NK-92 treated with Interleukin-12 subunit alpha and Interleukin-12 subunit beta, amount 100 ng/mL, for 24 hours (cell line): ENCODE results near the gene ANKRD37.

Source experiments
- DNase-seq: peaks from one replicate; lab custom pipeline; 2025; lab: John Stamatoyannopoulos, UW

ANKRD37 gene

DNA sequence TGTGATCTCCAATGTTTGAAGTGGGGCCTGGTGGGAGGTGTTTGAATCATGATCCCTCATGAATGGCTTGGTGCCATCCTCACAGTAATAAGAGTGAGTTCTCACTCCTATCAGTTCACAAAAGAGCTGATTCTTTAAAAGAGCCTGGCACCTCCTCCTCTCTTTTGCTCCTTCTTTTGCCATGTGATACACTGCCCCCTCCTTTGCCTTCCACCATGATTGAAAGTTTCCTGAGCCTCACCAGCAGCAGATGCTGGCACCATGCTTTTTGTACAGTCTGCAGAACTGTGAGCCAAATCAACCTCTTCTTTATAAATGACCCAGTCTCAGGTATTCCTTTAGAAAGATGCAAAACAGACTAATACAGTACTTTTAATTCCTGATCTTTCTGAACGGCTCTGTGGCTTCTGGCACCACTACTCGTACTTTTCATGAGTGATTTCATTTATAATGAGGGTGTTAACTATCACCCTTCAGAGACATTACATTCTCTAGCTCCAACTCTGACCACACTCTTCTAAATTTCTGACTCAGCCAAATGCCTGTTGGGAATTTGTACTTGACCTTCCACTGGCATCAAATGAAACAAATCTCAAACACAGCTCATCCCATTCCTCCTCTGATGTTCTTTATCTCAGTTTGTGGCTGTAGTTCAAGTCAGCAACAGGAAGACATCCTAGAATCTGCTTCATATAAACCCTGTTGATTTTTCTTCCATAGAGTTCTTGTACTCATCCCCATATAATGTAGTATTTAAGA, 24.9 kb downstream of the ANKRD37 start:
- no peak for DNase-seq

DNA sequence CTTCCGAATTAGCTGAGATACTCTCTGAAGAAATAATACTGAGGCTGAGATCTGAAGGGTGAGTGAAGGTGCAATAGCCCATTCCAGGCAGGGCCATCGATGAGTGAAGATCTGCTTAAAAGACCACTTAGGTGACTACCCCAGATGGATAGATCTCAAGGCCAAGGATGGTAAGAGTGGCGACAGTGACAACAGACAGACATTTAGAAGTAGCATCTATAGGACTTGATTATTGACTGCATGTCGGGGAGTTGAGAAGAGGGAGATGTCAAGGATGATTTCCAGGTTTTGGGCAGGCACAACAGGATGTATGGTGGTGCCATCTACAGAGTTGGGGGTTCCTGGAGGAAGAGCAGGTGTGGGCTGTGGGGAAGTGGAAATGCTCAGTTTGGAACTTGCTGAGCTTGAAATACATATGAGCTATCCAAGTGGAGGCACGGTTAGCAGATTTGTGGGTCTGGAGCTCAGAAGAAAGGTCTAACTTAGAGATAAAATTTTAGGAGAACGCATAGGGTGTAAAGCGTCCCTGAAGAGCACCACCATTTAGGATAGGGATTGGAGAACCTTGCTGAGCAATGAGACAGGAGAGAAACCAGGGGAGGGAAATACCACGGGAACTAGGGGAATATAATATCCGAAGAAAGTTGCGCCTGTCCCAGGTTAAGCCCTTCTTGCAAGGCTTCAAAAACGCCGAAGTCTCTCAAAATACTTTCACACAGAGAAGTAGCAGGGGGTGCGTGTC, 28.4 kb downstream of the ANKRD37 start:
- DNase-seq: no peak

DNA sequence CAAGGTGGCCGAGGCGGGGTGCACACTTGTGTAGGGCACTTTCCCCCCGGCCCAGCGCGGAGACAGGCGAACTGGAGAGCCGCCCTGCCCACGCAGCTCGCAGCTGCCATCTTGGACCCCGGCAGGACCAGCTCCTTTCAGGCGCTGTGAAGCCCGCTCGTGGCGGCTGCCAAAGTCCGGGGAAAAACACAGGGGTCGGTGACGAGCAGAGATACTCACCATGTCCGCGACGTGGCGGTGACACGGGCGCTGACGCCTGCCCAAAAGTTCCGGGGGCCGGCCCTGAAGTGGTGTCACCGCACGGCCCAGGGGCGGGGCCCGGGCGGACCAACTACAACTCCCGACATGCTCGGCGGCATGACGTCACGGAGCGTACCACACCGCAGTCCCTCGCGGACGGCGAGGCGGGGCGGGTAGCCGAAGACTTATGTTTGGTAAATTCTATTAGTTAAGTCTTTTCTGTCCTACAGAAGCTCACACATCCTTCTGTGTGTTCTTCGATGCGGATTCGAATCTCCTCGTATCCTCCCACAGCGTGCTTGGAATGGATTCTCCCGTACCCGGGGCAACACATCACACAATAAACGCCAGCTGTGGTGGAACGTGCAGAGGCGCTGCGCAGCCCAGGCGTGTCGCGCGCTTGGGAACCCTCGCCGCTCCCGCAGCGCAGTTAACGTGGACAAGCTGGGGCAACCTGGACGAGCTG, 29.2 kb downstream of the ANKRD37 start, which contains the start of gene UFSP2:
TSS of gene UFSP2 (minus strand) at position 318 of the 706 bp plus-strand sequence. CDS start at position 222, 96 bp downstream.
- DNase-seq: peak; percentile 78

DNA sequence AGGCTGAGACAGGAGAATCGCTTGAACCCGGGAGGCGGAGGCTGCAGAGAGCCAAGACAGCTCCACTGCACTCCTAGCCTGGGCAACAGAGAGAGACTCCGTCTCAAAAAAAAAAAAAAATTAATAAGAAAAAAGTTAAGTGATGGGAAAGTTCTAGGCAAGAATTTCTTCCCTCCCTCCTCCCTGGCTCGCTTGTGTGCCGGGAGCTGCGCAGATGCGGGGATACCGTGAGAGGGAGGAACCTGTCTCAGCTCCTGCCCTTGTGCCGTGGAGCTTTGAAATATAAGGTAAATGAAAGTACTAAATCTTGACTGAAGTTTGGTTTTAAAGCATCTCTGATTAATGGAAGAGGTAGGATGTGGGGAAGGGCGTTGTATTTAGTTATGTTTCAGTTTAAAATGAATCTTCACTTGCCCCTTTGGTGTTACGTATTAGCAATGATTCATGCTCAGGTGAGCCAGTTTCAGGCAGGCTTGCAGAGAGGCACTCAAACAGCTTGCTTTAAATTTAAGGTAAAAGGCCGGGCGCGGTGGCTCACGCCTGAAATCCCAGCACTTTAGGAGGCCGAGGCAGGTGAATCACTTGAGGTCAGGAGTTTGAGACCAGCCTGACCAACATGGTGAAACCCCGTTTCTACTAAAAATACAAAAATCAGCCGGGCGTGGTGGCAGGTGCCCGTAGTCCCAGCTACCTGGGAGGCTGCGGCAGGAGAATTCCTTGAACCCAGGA, 30.5 kb downstream of the ANKRD37 start:
- no peak for DNase-seq

DNA sequence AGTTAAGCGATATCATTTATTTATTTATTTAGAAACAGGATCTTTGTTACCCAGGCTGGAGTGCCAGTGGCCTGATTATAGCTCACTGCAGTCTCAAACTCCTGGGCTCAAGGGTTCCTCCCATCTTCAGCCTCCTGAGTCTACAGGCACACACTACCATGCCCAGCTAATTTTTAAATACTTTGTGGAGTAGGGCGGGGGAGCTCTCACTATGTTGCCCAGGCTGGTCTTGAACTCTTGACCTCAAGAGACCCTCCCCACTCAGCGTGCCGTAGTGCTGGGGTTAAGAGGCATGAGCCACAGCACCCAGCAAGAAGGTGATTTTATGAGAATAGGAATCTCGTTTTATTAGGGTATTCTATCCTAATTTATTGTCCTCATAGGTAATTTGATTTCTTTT, 33.0 kb downstream of the ANKRD37 start:
- no peak for DNase-seq

DNA sequence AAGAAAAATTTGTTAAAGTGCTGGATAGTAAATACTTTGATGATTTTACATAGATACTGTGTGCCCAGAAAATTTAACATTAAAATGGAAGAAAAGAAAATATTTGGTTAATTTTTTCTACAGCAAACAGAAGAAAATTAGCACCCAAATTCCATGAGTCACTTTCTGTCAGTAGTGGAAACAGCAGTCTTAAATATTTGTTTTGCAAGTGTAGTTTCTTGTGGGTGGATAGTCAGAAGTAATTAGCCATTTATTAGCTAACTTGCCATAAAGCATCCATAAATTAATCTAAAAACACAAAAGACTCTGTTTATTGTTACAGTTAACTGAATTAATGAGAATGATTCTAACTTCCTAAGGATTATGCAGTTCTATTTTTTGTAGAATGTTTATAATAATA, 38.8 kb downstream of the ANKRD37 start:
- DNase-seq: no peak

DNA sequence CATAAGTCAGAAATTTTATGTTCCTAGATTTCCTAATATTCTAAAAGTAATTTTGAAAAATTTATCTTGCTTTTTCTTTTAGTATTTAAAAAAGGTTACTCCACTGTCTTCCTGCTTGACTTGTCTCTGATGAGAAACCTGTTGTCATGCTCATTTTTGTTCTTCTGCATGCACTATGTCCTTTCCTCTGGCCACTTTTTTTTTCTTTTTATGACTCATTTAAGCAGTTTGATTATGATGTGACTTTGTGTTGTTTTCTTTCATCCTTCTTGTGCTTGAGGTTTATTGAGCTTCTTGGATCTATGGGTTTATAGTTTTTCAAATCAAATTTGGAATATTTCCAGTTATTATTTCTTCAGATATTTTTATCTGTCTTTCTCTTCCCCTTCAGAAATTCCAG, 41.2 kb downstream of the ANKRD37 start:
- no peak for DNase-seq

DNA sequence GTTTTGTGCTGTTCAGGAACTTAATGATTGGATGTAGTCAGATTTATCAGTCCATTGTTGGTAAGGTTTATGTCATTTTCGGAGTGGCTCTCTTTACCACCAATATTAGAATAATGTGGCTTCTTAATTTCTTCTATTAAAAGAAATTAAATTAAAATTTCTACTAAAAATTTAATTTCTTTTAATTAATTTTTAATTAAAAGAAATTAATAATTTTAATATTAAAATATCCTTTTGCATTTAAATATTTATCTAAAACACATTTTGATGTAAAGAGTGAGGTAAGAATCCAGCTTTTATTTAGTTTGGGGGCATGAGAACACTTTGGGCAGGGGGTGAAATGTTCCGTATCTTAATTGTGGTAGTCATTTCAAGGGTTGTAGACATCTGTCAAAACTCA, 44.8 kb downstream of the ANKRD37 start:
- DNase-seq: no peak

DNA sequence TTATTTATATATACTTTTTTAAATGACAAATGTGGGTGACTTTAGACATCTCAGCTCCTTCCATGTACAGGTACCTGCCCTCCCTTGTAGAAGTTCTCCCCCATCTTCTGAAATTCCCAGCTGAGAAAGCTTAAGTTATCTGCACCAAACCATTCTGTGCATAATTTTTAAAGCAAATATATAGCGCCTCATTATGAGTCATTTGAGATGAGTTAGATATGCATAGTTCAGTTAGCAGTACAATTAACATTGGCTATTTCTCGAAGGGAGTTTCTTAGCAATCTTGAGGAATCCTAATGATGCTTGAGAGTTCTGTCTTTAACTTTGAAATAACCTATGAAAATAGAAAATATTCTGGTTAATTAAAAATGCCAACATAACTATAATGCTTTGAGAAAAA, 48.6 kb downstream of the ANKRD37 start:
- DNase-seq: no peak
